Measurements from ENCODE around the gene CTDNEP1.

DNA sequence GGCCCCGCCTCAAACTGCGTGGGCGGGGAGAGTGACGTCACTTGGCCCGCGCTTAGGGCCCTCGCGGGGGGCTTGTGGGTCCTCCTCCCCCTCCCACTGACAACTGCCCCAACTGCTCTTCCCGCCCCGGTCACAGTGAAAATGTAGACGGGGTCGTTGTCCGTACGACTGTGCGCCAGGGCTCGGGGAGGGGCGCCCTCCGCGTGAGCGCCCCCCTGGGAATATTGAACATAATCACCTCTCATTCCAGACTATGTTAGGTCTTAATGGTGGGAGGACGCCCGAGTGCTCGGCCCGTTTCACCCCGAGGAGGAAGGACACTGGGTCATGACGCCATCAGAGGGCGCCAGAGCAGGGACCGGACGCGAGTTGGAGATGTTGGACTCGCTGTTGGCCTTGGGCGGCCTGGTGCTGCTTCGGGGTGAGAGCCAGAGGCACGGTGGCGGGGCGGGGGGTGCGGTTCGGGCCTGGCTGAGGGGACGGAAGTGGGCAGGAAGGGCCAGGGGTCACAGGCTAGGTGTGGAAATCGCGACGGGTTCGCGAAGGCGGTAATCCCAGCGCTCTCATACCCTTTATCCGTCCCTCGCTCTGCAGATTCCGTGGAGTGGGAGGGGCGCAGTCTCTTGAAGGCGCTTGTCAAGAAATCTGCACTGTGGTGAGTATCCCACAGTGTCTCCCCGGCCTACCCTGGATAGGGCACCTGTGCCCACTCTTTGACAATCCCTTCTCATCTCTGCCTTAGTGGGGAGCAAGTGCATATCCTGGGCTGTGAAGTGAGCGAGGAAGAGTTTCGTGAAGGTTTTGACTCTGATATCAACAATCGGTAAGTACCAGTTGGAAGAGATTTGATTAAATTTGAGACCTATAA, 876 bp upstream of the CTDNEP1 start, which contains the start of gene ELP5:
- TF ChIP-seq, protein P1, sequence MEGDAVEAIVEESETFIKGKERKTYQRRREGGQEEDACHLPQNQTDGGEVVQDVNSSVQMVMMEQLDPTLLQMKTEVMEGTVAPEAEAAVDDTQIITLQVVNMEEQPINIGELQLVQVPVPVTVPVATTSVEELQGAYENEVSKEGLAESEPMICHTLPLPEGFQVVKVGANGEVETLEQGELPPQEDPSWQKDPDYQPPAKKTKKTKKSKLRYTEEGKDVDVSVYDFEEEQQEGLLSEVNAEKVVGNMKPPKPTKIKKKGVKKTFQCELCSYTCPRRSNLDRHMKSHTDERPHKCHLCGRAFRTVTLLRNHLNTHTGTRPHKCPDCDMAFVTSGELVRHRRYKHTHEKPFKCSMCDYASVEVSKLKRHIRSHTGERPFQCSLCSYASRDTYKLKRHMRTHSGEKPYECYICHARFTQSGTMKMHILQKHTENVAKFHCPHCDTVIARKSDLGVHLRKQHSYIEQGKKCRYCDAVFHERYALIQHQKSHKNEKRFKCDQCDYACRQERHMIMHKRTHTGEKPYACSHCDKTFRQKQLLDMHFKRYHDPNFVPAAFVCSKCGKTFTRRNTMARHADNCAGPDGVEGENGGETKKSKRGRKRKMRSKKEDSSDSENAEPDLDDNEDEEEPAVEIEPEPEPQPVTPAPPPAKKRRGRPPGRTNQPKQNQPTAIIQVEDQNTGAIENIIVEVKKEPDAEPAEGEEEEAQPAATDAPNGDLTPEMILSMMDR (IDR thresholded peaks at IDR 0.05), result peak in 8 of 12 donors; percentile 26 to 58 (median 40)
- peak in 1 of 2 donors; percentile 42 for TF ChIP-seq POLR2A (IDR thresholded peaks at IDR 0.05)
